ENCODE data around the gene IL15RA.

Gene IL15RA

DNA sequence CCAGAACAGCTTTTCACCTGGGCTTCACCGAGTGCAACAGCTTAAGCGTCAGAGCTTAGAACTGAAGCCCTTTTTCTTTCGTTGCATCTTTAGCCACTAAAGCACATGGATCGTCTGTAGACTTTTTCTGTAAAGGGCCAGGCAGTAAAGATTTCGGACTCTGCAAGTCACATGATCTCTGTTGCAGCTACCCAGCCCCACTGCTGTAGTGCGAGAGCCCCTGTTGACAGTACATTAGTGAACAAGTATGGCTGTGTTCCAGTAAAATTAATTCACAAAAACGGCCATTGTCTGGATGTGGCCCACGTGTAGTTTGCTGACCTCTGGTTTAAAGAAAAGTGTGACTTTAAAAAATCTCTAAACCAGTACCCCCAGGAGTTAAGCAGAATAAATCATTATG lies 47.9 kb downstream of the IL15RA start:
- Histone ChIP-seq H3K9me2 (replicated peaks; ENCODE audit: insufficient read depth, low read length) (no peaks in the 10 kb centered on the region), H3K4me3 (ENCODE audit: insufficient read depth, low read length, poor library complexity, severe bottlenecking) (no peak overlapping the region), H3F3A (ENCODE audit: insufficient read depth) (no peaks in the 10 kb centered on the region), H3K27me3 (ENCODE audit: low read length) (no peaks in the 10 kb centered on the region), H3K36me3 (ENCODE audit: low read length) (peaks cover 5% of the 10 kb centered on the region; the same call in 1 of the 2 replicates), H3K9me3 (ENCODE audit: insufficient read depth, low read length) (no peaks in the 10 kb centered on the region), H3K4me2 (ENCODE audit: low read depth, low read length, poor library complexity, severe bottlenecking) (no peak overlapping the region), H3K27ac (ENCODE audit: low read depth, low read length) (no peak overlapping the region), H2AFZ (ENCODE audit: low read depth, low read length, severe bottlenecking) (no peak overlapping the region), H4K20me1 (ENCODE audit: low read depth, low read length) (no peaks in the 10 kb centered on the region), H3K9ac (ENCODE audit: low read length) (no peak overlapping the region), H3K79me2 (ENCODE audit: insufficient read depth, low read length) (no peaks in the 10 kb centered on the region)
- no peak for TF ChIP-seq EZH2phosphoT487 (conservative IDR thresholded peaks at IDR 0.05; ENCODE audit: low read length)
- TF ChIP-seq, protein P1, sequence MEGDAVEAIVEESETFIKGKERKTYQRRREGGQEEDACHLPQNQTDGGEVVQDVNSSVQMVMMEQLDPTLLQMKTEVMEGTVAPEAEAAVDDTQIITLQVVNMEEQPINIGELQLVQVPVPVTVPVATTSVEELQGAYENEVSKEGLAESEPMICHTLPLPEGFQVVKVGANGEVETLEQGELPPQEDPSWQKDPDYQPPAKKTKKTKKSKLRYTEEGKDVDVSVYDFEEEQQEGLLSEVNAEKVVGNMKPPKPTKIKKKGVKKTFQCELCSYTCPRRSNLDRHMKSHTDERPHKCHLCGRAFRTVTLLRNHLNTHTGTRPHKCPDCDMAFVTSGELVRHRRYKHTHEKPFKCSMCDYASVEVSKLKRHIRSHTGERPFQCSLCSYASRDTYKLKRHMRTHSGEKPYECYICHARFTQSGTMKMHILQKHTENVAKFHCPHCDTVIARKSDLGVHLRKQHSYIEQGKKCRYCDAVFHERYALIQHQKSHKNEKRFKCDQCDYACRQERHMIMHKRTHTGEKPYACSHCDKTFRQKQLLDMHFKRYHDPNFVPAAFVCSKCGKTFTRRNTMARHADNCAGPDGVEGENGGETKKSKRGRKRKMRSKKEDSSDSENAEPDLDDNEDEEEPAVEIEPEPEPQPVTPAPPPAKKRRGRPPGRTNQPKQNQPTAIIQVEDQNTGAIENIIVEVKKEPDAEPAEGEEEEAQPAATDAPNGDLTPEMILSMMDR (IDR thresholded peaks at IDR 0.05; ENCODE audit: insufficient read depth, low read length, poor library complexity, severe bottlenecking), result no peak

- Histone ChIP-seq H3K27ac (ENCODE audit: low read depth, low read length) (no peak overlapping the region), H3K4me3 (ENCODE audit: insufficient read depth, low read length, poor library complexity, severe bottlenecking) (no peak overlapping the region), H3K79me2 (ENCODE audit: insufficient read depth, low read length) (no peaks in the 10 kb centered on the region), H4K20me1 (ENCODE audit: low read depth, low read length) (no peaks in the 10 kb centered on the region), H3F3A (ENCODE audit: insufficient read depth) (no peaks in the 10 kb centered on the region), H3K27me3 (ENCODE audit: low read length) (no peaks in the 10 kb centered on the region), H2AFZ (ENCODE audit: low read depth, low read length, severe bottlenecking) (no peak overlapping the region), H3K9me3 (ENCODE audit: insufficient read depth, low read length) (no peaks in the 10 kb centered on the region), H3K36me3 (ENCODE audit: low read length) (peaks cover 5% of the 10 kb centered on the region; the same call in 1 of the 2 replicates), H3K9ac (ENCODE audit: low read length) (no peak overlapping the region), H3K4me2 (ENCODE audit: low read depth, low read length, poor library complexity, severe bottlenecking) (no peak overlapping the region), H3K9me2 (replicated peaks; ENCODE audit: insufficient read depth, low read length) (no peaks in the 10 kb centered on the region)
- no peak for TF ChIP-seq EZH2phosphoT487 (conservative IDR thresholded peaks at IDR 0.05; ENCODE audit: low read length)
- TF ChIP-seq, protein P1 (IDR thresholded peaks at IDR 0.05; ENCODE audit: insufficient read depth, low read length, poor library complexity, severe bottlenecking), result no peak
Observed at GRCh38 chr10:5927306-5927705, 50.0 kb downstream of the IL15RA start.

DNA sequence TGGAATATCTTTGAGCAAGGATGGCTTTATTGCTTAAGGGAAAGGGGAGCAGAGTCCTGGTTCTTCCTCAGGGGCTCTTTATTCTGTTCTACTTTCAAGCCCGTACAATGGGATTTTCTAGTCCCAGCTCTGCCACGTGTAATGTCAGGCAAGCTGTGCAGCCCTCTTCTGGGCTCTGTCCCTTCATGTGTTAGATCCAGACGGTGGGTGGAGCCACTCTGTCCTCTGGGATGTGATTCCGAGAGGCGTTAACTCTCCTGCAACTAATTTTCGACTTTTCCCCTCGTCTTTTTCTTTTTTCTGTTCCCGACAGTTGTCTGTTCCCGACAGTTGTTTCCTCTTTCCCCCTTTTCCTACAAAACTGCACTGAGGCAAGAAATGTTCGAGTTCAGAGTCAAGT lies 52.5 kb downstream of the IL15RA start:
- no peak overlapping the region for H3K4me2 ChIP-seq (ENCODE audit: low read depth, low read length, poor library complexity, severe bottlenecking)
- H3K36me3 ChIP-seq (ENCODE audit: low read length), result peaks cover 3% of the 10 kb centered on the region; the same call in 1 of the 2 replicates
- TF ChIP-seq EZH2phosphoT487 (conservative IDR thresholded peaks at IDR 0.05; ENCODE audit: low read length), result no peak
- TF ChIP-seq, protein P1 (IDR thresholded peaks at IDR 0.05; ENCODE audit: insufficient read depth, low read length, poor library complexity, severe bottlenecking), result no peak
- H3K27me3 ChIP-seq (ENCODE audit: low read length), result no peaks in the 10 kb centered on the region
- H3K27ac ChIP-seq (ENCODE audit: low read depth, low read length), result no peak overlapping the region
- H3F3A ChIP-seq (ENCODE audit: insufficient read depth), result no peaks in the 10 kb centered on the region
- no peak overlapping the region for H2AFZ ChIP-seq (ENCODE audit: low read depth, low read length, severe bottlenecking)
- no peak overlapping the region for H3K4me3 ChIP-seq (ENCODE audit: insufficient read depth, low read length, poor library complexity, severe bottlenecking)
- H3K79me2 ChIP-seq (ENCODE audit: insufficient read depth, low read length), result no peaks in the 10 kb centered on the region
- no peaks in the 10 kb centered on the region for H4K20me1 ChIP-seq (ENCODE audit: low read depth, low read length)
- no peak overlapping the region for H3K9ac ChIP-seq (ENCODE audit: low read length)
- H3K9me3 ChIP-seq (ENCODE audit: insufficient read depth, low read length), result no peaks in the 10 kb centered on the region
- no peaks in the 10 kb centered on the region for H3K9me2 ChIP-seq (replicated peaks; ENCODE audit: insufficient read depth, low read length)
